ENCODE data around the gene SLC9A2. TPM values are rescaled to one million over a fixed set of nuclear protein-coding genes. Genes with fewer than 3 reads are reported as not detected.

SLC9A2 gene
- total and polyA plus RNA-seq, 2 of the 13 experiments (the other 11 are each of a cell fraction or from before 2014, with no cell fraction given): 0.02 TPM; not detected in 1

DNA sequence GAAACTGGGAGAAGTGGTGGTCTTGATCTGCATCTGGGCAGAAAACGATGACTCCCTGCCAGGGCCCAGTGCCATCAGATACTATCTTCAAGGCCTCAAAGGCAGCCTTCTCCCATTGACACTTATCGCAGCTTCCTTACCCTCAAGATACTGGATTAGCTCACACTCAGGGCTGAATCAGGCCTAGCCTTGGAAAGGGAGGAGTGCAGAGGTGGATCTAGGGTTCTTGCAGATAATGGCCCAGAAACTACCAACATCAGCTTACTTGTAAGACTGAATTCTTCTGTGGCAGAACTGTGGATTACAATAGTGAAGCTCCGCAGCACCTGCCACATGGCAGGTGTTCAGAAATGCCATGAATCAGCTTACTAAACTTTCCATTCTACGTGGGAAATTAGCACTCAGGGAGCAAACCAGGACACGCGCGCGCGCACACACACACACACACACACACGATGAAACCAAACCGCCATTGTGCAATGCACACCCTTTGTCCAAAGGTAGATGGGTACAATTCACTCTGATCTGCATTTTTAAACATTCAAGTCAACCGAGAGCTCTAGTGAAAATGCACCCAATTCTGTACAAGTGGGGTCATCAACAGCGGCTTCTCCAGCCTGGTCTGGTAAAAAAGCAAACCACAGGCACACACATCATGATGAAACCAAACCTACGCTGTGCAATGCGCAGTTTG lies 116.2 kb downstream of the SLC9A2 start (continued):
- TF ChIP-seq ZNF17 (CRISPR knock-in tag; IDR thresholded peaks at IDR 0.05) (no peak), HNRNPH1 (optimal IDR thresholded peaks at IDR 0.05; ENCODE audit: low read depth, low read length) (no peak), SIX4 (CRISPR knock-in tag; IDR thresholded peaks at IDR 0.05) (no peak), ZZZ3 (CRISPR knock-in tag; IDR thresholded peaks at IDR 0.05; ENCODE audit: borderline replicate concordance) (no peak), ZNF850 (CRISPR knock-in tag; conservative IDR thresholded peaks at IDR 0.05) (no peak), ZNF235 (CRISPR knock-in tag; IDR thresholded peaks at IDR 0.05; ENCODE audit: borderline replicate concordance) (no peak), RBM39 (IDR thresholded peaks at IDR 0.05; ENCODE audit: low read depth, low read length, poor library complexity, severe bottlenecking) (no peak), ZNF446 (CRISPR knock-in tag; IDR thresholded peaks at IDR 0.05) (no peak), ZBTB7B (CRISPR knock-in tag; IDR thresholded peaks at IDR 0.05) (0 out of 2 replicates have a peak, but pooled peaks have one; percentile 42), SP1 (IDR thresholded peaks at IDR 0.05) (no peak), SP1 (CRISPR knock-in tag; IDR thresholded peaks at IDR 0.05) (no peak), PLRG1 (conservative IDR thresholded peaks at IDR 0.05) (no peak), RAD21 (CRISPR knock-in tag; IDR thresholded peaks at IDR 0.05) (no peak), JDP2 (CRISPR knock-in tag; IDR thresholded peaks at IDR 0.05; ENCODE audit: borderline replicate concordance) (no peak), ZNF768 (CRISPR knock-in tag; IDR thresholded peaks at IDR 0.05) (no peak), ZNF576 (CRISPR knock-in tag; IDR thresholded peaks at IDR 0.05) (no peak), ZNF10 (CRISPR knock-in tag; IDR thresholded peaks at IDR 0.05; ENCODE audit: borderline replicate concordance, low read depth) (no peak), ZKSCAN5 (CRISPR knock-in tag; IDR thresholded peaks at IDR 0.05) (no peak), ZNF326 (CRISPR knock-in tag; IDR thresholded peaks at IDR 0.05; ENCODE audit: borderline replicate concordance) (no peak), BCL3 (CRISPR knock-in tag; IDR thresholded peaks at IDR 0.05) (no peak), ZNF775 (CRISPR knock-in tag; IDR thresholded peaks at IDR 0.05; ENCODE audit: borderline replicate concordance) (no peak), ARHGAP35 (CRISPR knock-in tag; IDR thresholded peaks at IDR 0.05; ENCODE audit: borderline replicate concordance) (0 out of 2 replicates have a peak, but pooled peaks have one; percentile 42), RBM22 (optimal IDR thresholded peaks at IDR 0.05; ENCODE audit: low read length) (no peak)
- TF ChIP-seq, protein P1, sequence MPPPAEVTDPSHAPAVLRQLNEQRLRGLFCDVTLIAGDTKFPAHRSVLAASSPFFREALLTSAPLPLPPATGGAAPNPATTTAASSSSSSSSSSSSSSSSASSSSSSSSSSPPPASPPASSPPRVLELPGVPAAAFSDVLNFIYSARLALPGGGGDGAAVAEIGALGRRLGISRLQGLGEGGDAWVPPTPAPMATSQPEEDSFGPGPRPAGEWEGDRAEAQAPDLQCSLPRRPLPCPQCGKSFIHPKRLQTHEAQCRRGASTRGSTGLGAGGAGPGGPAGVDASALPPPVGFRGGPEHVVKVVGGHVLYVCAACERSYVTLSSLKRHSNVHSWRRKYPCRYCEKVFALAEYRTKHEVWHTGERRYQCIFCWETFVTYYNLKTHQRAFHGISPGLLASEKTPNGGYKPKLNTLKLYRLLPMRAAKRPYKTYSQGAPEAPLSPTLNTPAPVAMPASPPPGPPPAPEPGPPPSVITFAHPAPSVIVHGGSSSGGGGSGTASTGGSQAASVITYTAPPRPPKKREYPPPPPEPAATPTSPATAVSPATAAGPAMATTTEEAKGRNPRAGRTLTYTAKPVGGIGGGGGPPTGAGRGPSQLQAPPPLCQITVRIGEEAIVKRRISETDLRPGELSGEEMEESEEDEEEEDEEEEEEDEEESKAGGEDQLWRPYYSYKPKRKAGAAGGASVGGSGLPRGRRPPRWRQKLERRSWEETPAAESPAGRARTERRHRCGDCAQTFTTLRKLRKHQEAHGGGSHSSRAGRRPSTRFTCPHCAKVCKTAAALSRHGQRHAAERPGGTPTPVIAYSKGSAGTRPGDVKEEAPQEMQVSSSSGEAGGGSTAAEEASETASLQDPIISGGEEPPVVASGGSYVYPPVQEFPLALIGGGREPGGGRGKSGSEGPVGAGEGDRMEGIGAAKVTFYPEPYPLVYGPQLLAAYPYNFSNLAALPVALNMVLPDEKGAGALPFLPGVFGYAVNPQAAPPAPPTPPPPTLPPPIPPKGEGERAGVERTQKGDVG (CRISPR knock-in tag; IDR thresholded peaks at IDR 0.05; ENCODE audit: borderline replicate concordance): no peak

Measured in HepG2 (cell line).